ENCODE data around the gene SCAMP3.

DNA sequence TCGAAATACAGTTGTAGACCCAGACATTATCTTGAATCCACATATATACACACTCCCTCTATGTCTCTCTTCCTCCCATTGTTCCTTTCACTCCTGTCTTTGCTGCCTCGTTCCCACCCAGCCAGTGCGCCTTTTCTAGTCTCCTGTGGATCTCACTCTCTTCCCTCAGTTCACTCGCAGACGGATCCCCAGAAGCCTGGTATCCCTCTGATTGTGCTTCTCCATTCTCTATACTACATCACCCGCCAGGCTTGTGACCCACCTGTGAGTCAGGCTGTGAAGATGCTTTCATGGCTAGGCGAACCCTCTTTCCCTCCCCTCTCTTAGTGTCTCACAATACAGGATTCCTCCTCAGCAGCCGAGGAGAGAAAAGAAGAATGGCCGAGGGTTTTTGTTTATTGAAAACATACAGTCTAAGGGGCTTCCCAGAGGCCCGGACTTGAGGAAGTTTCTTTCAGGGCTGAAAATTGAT, 16.6 kb upstream of the SCAMP3 start:
- TF ChIP-seq EZH2phosphoT487 (IDR thresholded peaks at IDR 0.05; ENCODE audit: borderline replicate concordance): no peak
- TF ChIP-seq, protein P1, sequence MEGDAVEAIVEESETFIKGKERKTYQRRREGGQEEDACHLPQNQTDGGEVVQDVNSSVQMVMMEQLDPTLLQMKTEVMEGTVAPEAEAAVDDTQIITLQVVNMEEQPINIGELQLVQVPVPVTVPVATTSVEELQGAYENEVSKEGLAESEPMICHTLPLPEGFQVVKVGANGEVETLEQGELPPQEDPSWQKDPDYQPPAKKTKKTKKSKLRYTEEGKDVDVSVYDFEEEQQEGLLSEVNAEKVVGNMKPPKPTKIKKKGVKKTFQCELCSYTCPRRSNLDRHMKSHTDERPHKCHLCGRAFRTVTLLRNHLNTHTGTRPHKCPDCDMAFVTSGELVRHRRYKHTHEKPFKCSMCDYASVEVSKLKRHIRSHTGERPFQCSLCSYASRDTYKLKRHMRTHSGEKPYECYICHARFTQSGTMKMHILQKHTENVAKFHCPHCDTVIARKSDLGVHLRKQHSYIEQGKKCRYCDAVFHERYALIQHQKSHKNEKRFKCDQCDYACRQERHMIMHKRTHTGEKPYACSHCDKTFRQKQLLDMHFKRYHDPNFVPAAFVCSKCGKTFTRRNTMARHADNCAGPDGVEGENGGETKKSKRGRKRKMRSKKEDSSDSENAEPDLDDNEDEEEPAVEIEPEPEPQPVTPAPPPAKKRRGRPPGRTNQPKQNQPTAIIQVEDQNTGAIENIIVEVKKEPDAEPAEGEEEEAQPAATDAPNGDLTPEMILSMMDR (conservative IDR thresholded peaks at IDR 0.05; ENCODE audit: low read length): no peak

All from Loucy (cell line).